Measurements from ENCODE around the gene KCNQ1. TPM values are rescaled to one million over a fixed set of nuclear protein-coding genes. Genes with fewer than 3 reads are reported as not detected.

The KCNQ1 gene
- total RNA-seq, 1 experiment from 2014 or later = 2.5 TPM

DNA sequence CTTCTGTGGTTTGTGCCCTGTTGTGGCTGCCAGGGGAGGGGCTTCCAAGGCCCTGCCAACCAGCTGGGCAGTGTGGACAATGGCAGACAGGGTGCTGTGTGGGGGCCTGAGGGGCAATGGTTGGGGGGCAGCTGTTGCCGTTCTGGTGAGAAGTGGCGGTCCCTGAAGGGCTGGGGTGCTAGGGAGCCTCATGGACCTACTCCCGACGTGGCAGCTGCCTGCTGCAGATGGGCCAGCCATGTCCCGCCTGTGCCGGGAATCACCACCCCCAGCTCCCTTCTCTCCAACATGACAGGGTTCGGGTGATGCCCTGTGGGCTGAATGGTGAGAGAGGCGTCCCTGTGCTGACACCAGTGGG, 74.2 kb downstream of the KCNQ1 start (continued):
- TF ChIP-seq IRF1 (CRISPR knock-in tag; IDR thresholded peaks at IDR 0.05) (no peak), OVOL2 (CRISPR knock-in tag; IDR thresholded peaks at IDR 0.05; ENCODE audit: borderline replicate concordance) (no peak)

DNA sequence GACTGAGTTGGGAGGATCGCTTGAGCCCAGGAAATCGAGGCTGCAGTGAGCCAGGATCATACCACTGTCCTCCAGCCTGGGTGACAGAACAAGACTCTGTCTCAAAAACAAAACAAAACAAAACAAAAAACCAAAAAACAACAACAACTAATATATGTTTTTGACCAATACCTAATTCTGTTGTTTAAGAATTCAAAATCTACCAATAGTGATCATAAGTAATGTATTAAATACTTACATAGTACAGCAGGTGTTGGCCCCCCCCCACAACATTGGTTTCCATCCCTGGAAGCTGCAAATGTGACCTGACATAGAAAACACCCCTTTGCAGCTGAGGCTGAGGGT, 74.7 kb downstream of the KCNQ1 start:
- no peak for TF ChIP-seq ZNF317 (CRISPR knock-in tag; IDR thresholded peaks at IDR 0.05; ENCODE audit: borderline replicate concordance, low read depth)
- TF ChIP-seq, protein P1, sequence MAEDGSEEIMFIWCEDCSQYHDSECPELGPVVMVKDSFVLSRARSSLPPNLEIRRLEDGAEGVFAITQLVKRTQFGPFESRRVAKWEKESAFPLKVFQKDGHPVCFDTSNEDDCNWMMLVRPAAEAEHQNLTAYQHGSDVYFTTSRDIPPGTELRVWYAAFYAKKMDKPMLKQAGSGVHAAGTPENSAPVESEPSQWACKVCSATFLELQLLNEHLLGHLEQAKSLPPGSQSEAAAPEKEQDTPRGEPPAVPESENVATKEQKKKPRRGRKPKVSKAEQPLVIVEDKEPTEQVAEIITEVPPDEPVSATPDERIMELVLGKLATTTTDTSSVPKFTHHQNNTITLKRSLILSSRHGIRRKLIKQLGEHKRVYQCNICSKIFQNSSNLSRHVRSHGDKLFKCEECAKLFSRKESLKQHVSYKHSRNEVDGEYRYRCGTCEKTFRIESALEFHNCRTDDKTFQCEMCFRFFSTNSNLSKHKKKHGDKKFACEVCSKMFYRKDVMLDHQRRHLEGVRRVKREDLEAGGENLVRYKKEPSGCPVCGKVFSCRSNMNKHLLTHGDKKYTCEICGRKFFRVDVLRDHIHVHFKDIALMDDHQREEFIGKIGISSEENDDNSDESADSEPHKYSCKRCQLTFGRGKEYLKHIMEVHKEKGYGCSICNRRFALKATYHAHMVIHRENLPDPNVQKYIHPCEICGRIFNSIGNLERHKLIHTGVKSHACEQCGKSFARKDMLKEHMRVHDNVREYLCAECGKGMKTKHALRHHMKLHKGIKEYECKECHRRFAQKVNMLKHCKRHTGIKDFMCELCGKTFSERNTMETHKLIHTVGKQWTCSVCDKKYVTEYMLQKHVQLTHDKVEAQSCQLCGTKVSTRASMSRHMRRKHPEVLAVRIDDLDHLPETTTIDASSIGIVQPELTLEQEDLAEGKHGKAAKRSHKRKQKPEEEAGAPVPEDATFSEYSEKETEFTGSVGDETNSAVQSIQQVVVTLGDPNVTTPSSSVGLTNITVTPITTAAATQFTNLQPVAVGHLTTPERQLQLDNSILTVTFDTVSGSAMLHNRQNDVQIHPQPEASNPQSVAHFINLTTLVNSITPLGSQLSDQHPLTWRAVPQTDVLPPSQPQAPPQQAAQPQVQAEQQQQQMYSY (CRISPR knock-in tag; IDR thresholded peaks at IDR 0.05) = no peak
- TF ChIP-seq, protein P2, sequence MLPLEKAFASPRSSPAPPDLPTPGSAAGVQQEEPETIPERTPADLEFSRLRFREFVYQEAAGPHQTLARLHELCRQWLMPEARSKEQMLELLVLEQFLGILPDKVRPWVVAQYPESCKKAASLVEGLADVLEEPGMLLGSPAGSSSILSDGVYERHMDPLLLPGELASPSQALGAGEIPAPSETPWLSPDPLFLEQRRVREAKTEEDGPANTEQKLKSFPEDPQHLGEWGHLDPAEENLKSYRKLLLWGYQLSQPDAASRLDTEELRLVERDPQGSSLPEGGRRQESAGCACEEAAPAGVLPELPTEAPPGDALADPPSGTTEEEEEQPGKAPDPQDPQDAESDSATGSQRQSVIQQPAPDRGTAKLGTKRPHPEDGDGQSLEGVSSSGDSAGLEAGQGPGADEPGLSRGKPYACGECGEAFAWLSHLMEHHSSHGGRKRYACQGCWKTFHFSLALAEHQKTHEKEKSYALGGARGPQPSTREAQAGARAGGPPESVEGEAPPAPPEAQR (CRISPR knock-in tag; IDR thresholded peaks at IDR 0.05) = no peak
- TF ChIP-seq ZNF416 (CRISPR knock-in tag; IDR thresholded peaks at IDR 0.05) = no peak
- TF ChIP-seq ZNF532 (CRISPR knock-in tag; IDR thresholded peaks at IDR 0.05; ENCODE audit: borderline replicate concordance) = no peak
- no peak for TF ChIP-seq FOXK1 (CRISPR knock-in tag; IDR thresholded peaks at IDR 0.05)
- no peak for TF ChIP-seq NR1H2 (CRISPR knock-in tag; IDR thresholded peaks at IDR 0.05)
- TF ChIP-seq, protein P3, sequence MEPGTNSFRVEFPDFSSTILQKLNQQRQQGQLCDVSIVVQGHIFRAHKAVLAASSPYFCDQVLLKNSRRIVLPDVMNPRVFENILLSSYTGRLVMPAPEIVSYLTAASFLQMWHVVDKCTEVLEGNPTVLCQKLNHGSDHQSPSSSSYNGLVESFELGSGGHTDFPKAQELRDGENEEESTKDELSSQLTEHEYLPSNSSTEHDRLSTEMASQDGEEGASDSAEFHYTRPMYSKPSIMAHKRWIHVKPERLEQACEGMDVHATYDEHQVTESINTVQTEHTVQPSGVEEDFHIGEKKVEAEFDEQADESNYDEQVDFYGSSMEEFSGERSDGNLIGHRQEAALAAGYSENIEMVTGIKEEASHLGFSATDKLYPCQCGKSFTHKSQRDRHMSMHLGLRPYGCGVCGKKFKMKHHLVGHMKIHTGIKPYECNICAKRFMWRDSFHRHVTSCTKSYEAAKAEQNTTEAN (CRISPR knock-in tag; IDR thresholded peaks at IDR 0.05) = no peak
- no peak for TF ChIP-seq ZNF219 (CRISPR knock-in tag; IDR thresholded peaks at IDR 0.05; ENCODE audit: borderline replicate concordance)
- no peak for TF ChIP-seq ZNF138 (CRISPR knock-in tag; conservative IDR thresholded peaks at IDR 0.05)
- no peak for TF ChIP-seq CTCF (IDR thresholded peaks at IDR 0.05)
- TF ChIP-seq MYBL2 (CRISPR knock-in tag; IDR thresholded peaks at IDR 0.05) = no peak
- TF ChIP-seq SOX15 (CRISPR knock-in tag; IDR thresholded peaks at IDR 0.05) = no peak
- no peak for TF ChIP-seq OVOL2 (CRISPR knock-in tag; IDR thresholded peaks at IDR 0.05; ENCODE audit: borderline replicate concordance)
- TF ChIP-seq USF1 (CRISPR knock-in tag; IDR thresholded peaks at IDR 0.05) = no peak
- TF ChIP-seq STAT6 (CRISPR knock-in tag; conservative IDR thresholded peaks at IDR 0.05; ENCODE audit: low read depth) = no peak
- ATAC-seq (no peak), DNase-seq (ENCODE audit: low spot score) (no peak)
- ChIA-PET CTCF (no interaction called here), POLR2A (interaction anchor here (0.7 kb wide), 1 partner anchor 10 kb away, joined by 3 read pairs; no protein-coding TSS in a partner anchor)
- Mint-ChIP-seq H3K4me3 (no peak overlapping the region), H3K4me1 (no peaks in the 10 kb centered on the region), H3K36me3 (no peaks in the 10 kb centered on the region), H3K27ac (no peak overlapping the region), H3K27me3 (ENCODE audit: low read depth) (peaks cover 31% of the 10 kb centered on the region), H3K9me3 (no peaks in the 10 kb centered on the region)

Measured in WTC11 (cell line).